ENCODE measurements around the gene HID1. TPM values are rescaled to one million over a fixed set of nuclear protein-coding genes. Genes with fewer than 3 reads are reported as not detected.

HID1 gene
- total and polyA plus RNA-seq, 2 of the 4 experiments (the other 2 are of a cell fraction), result 0.18 to 1.7 TPM

GRCh38 chr17:74921026-74921681, 51.4 kb downstream of the HID1 start:
- Histone ChIP-seq H3K4me3 (ENCODE audit: insufficient read depth, low read depth, low read length) (no peak overlapping the region), H2BK15ac (ENCODE audit: low read depth, low read length) (no peak overlapping the region), H4K91ac (ENCODE audit: insufficient read depth, low read depth, low read length) (no peak overlapping the region), H2BK120ac (ENCODE audit: low read depth, low read length) (no peak overlapping the region), H3K79me1 (ENCODE audit: low read depth in 1 of 2, low read length in 2 of 2) (no peaks in the 10 kb centered on the region), H4K5ac (ENCODE audit: low read depth, low read length) (no peak overlapping the region), H3K27me3 (ENCODE audit: control insufficient read depth, insufficient read depth, low read length) (peaks cover 78% of the 10 kb centered on the region), H3K14ac (replicated peaks; ENCODE audit: low read depth, low read length) (no peak overlapping the region), H3K56ac (ENCODE audit: extremely low read depth, insufficient read depth, low read length) (no peak overlapping the region), H2AK9ac (replicated peaks; ENCODE audit: low read depth, low read length, poor library complexity) (no peak overlapping the region), H3K4me2 (ENCODE audit: low read depth, low read length) (no peak overlapping the region), H3K4me1 (ENCODE audit: control insufficient read depth, insufficient read depth, low read length) (no peaks in the 10 kb centered on the region), H2BK20ac (ENCODE audit: low read depth, low read length) (no peak overlapping the region), H3K18ac (ENCODE audit: low read depth, low read length) (no peak overlapping the region), H4K8ac (ENCODE audit: low read depth in 2 of 2, low read length in 2 of 2) (no peak overlapping the region), H3K9ac (ENCODE audit: low read depth, low read length) (no peak overlapping the region), H3K36me3 (ENCODE audit: control insufficient read depth, insufficient read depth, low read length) (no peaks in the 10 kb centered on the region), H3K9me1 (ENCODE audit: insufficient read depth, low read length) (no peaks in the 10 kb centered on the region), H3K23ac (ENCODE audit: low read depth, low read length) (no peak overlapping the region), H2BK5ac (ENCODE audit: low read depth, low read length, poor library complexity, severe bottlenecking) (no peak overlapping the region), H2AFZ (replicated peaks; ENCODE audit: low read length, poor library complexity) (no peak overlapping the region), H3K27ac (ENCODE audit: insufficient read depth, low read length) (no peak overlapping the region), H3K4ac (ENCODE audit: low read depth, low read length) (no peak overlapping the region), H3K9me3 (ENCODE audit: control insufficient read depth, insufficient read depth, low read length) (no peaks in the 10 kb centered on the region), H4K20me1 (ENCODE audit: insufficient read depth, low read length) (no peaks in the 10 kb centered on the region), H2AK5ac (ENCODE audit: low read depth, low read length) (no peak overlapping the region)
- dilution Hi-C loops (cut with HindIII; ENCODE audit: low sequenced_read_pairs, unreplicated experiment) (no loop called here), in situ Hi-C loops (cut with MboI; ENCODE audit: low sequenced_read_pairs) (no loop called here), intact Hi-C loops (cut with micrococcal nuclease) (no loop called here)
- TF ChIP-seq USF2 (IDR thresholded peaks at IDR 0.05; ENCODE audit: low read depth, low read length) (no peak), RFX5 (IDR thresholded peaks at IDR 0.05; ENCODE audit: low read depth, low read length) (no peak), BHLHE40 (IDR thresholded peaks at IDR 0.05; ENCODE audit: low read depth, low read length) (no peak), RCOR1 (IDR thresholded peaks at IDR 0.05; ENCODE audit: insufficient replicate concordance, low read length) (no peak)
- TF ChIP-seq, protein P1, sequence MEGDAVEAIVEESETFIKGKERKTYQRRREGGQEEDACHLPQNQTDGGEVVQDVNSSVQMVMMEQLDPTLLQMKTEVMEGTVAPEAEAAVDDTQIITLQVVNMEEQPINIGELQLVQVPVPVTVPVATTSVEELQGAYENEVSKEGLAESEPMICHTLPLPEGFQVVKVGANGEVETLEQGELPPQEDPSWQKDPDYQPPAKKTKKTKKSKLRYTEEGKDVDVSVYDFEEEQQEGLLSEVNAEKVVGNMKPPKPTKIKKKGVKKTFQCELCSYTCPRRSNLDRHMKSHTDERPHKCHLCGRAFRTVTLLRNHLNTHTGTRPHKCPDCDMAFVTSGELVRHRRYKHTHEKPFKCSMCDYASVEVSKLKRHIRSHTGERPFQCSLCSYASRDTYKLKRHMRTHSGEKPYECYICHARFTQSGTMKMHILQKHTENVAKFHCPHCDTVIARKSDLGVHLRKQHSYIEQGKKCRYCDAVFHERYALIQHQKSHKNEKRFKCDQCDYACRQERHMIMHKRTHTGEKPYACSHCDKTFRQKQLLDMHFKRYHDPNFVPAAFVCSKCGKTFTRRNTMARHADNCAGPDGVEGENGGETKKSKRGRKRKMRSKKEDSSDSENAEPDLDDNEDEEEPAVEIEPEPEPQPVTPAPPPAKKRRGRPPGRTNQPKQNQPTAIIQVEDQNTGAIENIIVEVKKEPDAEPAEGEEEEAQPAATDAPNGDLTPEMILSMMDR (conservative IDR thresholded peaks at IDR 0.05; ENCODE audit: low read depth, low read length), result no peak
- ChIA-PET CTCF (no interaction called here), POLR2A (ENCODE audit: unreplicated experiment) (no interaction called here)
- BruUV-seq (replicated peaks), result no TSS peak
- DNase-seq (no peak), ATAC-seq (ENCODE audit: low read depth) (no peak)
- WGBS, 2 experiments (ENCODE audit: extremely low coverage in 2 of 2, insufficient read length in 1 of 2), result 10% methylated on average over 7 of the region's 19 CpGs; no CpG with 5 or more reads in 1 of the 2 experiments
